Calu3 (cell line): ENCODE results near the gene SLC2A5. TPM values are rescaled to one million over a fixed set of nuclear protein-coding genes. Genes with fewer than 3 reads are reported as not detected.

Source experiments
- BruUV-seq: library from RNA; stranded (reverse); fragments of 400-500 nt; replicated peaks from 2 replicates; lab custom pipeline; 2021; lab: Mats Ljungman, UMichigan
- CTCF ChIA-PET: fragments of 300-600 bp; sonication (Branson Sonifier 250); formaldehyde crosslinking; loops from one replicate; lab custom pipeline; 2022; ENCODE audit warnings: antibody characterized with exemption; lab: Charles Lee
- DNase-seq: peaks from one replicate; pipeline ENCODE4 v3.0.0; 2022
- H3K27ac Mint-ChIP-seq: one replicate; pipeline ENCODE4 v1.8.0; 2022; ENCODE audit warnings: mixed read lengths; ENCODE audit not compliant: unreplicated experiment
- H3K27me3 Mint-ChIP-seq: one replicate; pipeline ENCODE4 v1.8.0; 2022; ENCODE audit warnings: mixed read lengths; ENCODE audit not compliant: unreplicated experiment
- H3K36me3 Mint-ChIP-seq: one replicate; pipeline ENCODE4 v1.8.0; 2022; ENCODE audit warnings: mild to moderate bottlenecking, moderate library complexity, mixed read lengths; ENCODE audit not compliant: insufficient read depth, unreplicated experiment
- H3K4me1 Mint-ChIP-seq: one replicate; pipeline ENCODE4 v1.8.0; 2022; ENCODE audit warnings: mild to moderate bottlenecking, low read depth, mixed read lengths; ENCODE audit not compliant: unreplicated experiment
- H3K4me3 Mint-ChIP-seq: one replicate; pipeline ENCODE4 v1.8.0; 2022; ENCODE audit warnings: mild to moderate bottlenecking, low read depth, moderate library complexity, mixed read lengths; ENCODE audit not compliant: unreplicated experiment
- H3K9me3 Mint-ChIP-seq: one replicate; pipeline ENCODE4 v1.8.0; 2022; ENCODE audit warnings: low read depth, mixed read lengths; ENCODE audit not compliant: unreplicated experiment
- CTCF ChIP-seq: fragments of 200-600 bp; IDR thresholded peaks from one replicate; pipeline ENCODE4 v1.8.0; 2022; ENCODE audit warnings: antibody characterized with exemption; ENCODE audit not compliant: unreplicated experiment
- intact Hi-C: fragments of 100-400 bp; cut with micrococcal nuclease; formaldehyde crosslinking; loops from one replicate; pipeline ENCODE4 v1.10.0; 2022; ENCODE audit not compliant: unreplicated experiment
- total RNA-seq: library from RNA; stranded (reverse); gene quantifications from 2 replicates; pipeline ENCODE4 v1.2.3, GENCODE V29; 2022

SLC2A5 gene
- total RNA-seq, 1 experiment from 2014 or later = 0.33 TPM

DNA sequence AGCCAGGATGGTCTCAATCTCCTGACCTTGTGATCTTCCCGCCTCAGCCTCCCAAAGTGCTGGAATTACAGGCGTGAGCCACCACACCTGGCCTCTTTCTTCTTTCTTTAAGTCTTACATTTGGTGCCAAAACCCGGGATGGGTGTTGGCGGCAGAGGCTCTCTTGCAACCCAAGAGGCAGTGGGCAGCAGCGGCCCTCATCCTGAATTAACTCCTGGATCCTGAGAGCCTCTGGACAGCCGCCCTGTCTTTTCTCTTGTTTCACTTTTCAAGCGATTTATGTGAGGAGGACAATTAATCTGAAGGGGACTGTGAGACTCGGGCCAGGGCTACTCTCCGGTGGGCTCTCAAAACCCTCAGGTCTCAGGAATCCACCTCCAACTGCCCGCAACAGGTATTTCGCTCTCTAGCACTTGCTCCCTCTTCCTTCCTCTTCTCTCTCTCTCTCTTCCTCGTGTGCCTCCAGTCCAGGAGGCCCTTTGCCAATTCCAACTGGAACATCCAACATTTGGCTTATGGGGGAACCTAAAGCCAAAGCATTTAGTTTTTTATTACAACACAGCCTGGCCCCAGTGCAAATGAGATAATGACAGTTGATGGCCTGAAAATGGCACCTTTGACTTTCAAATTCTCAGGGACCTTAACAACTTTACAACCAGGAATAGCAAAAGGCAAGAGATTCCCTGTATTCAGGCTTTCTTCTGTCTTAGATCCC, 18.1 kb upstream of the SLC2A5 start:
- no TSS peak for BruUV-seq
- no peaks in the 10 kb centered on the region for H3K36me3 Mint-ChIP-seq
- intact Hi-C loops = no loop called here

GRCh38 chr1:9086796-9087195, 17.4 kb upstream of the SLC2A5 start:
- no peak overlapping the region for H3K4me3 Mint-ChIP-seq
- no peak overlapping the region for H3K27ac Mint-ChIP-seq
- H3K27me3 Mint-ChIP-seq = no peaks in the 10 kb centered on the region
- BruUV-seq = no TSS peak
- peaks cover 17% of the 10 kb centered on the region for H3K4me1 Mint-ChIP-seq
- H3K36me3 Mint-ChIP-seq = no peaks in the 10 kb centered on the region
- no peak for DNase-seq
- intact Hi-C loops = no loop called here
- CTCF ChIA-PET = no interaction called here
- no peak for TF ChIP-seq CTCF
- H3K9me3 Mint-ChIP-seq = peaks cover 2% of the 10 kb centered on the region

More for the DNA sequence above, 18.1 kb upstream of the SLC2A5 start:
- Mint-ChIP-seq H3K4me3 (no peak overlapping the region), H3K27me3 (no peaks in the 10 kb centered on the region), H3K4me1 (peaks cover 17% of the 10 kb centered on the region), H3K9me3 (peaks cover 2% of the 10 kb centered on the region), H3K27ac (no peak overlapping the region)
- CTCF ChIA-PET = no interaction called here
- DNase-seq = no peak
- TF ChIP-seq CTCF = no peak

- no peak overlapping the region for H3K27ac Mint-ChIP-seq
- no peak overlapping the region for H3K4me3 Mint-ChIP-seq
- no peak for DNase-seq
- TF ChIP-seq CTCF = no peak
- BruUV-seq = no TSS peak
- peaks cover 17% of the 10 kb centered on the region for H3K4me1 Mint-ChIP-seq
- no peaks in the 10 kb centered on the region for H3K27me3 Mint-ChIP-seq
- intact Hi-C loops = no loop called here
- H3K9me3 Mint-ChIP-seq = peaks cover 2% of the 10 kb centered on the region
- CTCF ChIA-PET = no interaction called here
- H3K36me3 Mint-ChIP-seq = no peaks in the 10 kb centered on the region
Measured at GRCh38 chr1:9086045-9086444, 16.6 kb upstream of the SLC2A5 start.

- Mint-ChIP-seq H3K27ac (no peak overlapping the region), H3K27me3 (no peaks in the 10 kb centered on the region), H3K4me1 (peaks cover 17% of the 10 kb centered on the region), H3K36me3 (no peaks in the 10 kb centered on the region), H3K4me3 (no peak overlapping the region), H3K9me3 (peaks cover 2% of the 10 kb centered on the region)
- CTCF ChIA-PET = interaction anchor here (1.0 kb wide), 1 partner anchor 25 kb away, joined by 3 read pairs; no protein-coding TSS in a partner anchor
- TF ChIP-seq CTCF = no peak
- no peak for DNase-seq
- no TSS peak for BruUV-seq
- intact Hi-C loops = no loop called here
Measured at GRCh38 chr1:9085306-9085940, 16.0 kb upstream of the SLC2A5 start.
